GM18505 (cell line): ENCODE results near the gene HAO2.
"Not testable (repeated sequence)": the region's sequence is repeated elsewhere in the genome, so short reads cannot be mapped to it uniquely, and the experiment has no call there.

Experiments
- ATAC-seq: cut with Tn5 transposase; IDR thresholded peaks from one replicate; pipeline ENCODE4 v1.9.1; 2021; ENCODE audit not compliant: unreplicated experiment
- POLR2A ChIP-seq: IDR thresholded peaks from 4 replicates; pipeline ENCODE4 v1.6.1; 2011; ENCODE audit warnings: borderline replicate concordance; ENCODE audit not compliant: insufficient read depth, insufficient read length; ENCODE audit errors: extremely low read depth

Gene HAO2

DNA sequence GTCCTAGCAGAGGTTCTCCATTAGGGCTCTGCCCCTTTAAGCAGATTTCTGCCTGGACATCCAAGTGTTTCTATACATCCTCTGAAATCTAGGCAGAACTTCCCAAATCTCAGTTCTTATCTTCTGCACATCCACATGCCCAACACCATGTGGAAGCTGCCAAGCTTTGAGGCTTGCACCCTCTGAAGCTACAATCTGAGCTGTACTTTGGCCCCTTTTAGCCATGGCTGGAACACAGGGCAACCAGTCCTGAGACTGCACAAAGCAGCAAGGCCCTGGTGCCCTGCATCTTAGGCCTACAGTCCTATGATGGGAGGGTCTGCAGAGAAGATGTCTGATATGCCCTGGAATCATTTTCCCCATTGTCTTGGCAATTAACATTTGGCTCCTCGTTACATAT is 8.0 kb downstream of the HAO2 start:
- ATAC-seq: no peak

GRCh38 chr1:119377594-119377993 is 9.0 kb downstream of the HAO2 start:
- not testable (repeated sequence) for ATAC-seq

More for the DNA sequence above, 8.0 kb downstream of the HAO2 start:
- no peak for TF ChIP-seq POLR2A

GRCh38 chr1:119379117-119379516 is 10.5 kb downstream of the HAO2 start:
- TF ChIP-seq POLR2A: no peak
- no peak for ATAC-seq

DNA sequence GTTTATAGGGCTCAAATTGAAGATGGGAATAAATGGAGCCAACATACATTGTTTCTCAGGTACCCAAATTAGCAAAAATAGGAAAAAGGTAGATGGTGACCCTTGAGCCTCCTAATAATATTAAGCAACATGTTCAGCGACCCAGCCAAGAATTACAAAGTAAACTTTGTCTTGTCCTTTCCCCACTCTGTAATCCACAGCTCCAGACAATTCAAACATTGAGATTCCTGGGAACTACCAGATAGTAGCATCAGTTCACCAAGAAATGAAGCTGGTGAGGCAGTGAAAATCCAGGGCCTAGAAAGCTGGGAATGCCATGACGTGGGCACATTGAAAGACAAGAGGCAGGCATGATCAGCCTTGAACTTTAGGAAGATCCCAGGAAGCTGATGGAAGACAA is 11.7 kb downstream of the HAO2 start:
- ATAC-seq: no peak
- TF ChIP-seq POLR2A: no peak

GRCh38 chr1:119380983-119381662 is 12.5 kb downstream of the HAO2 start:
- no peak for TF ChIP-seq POLR2A
- no peak for ATAC-seq

DNA sequence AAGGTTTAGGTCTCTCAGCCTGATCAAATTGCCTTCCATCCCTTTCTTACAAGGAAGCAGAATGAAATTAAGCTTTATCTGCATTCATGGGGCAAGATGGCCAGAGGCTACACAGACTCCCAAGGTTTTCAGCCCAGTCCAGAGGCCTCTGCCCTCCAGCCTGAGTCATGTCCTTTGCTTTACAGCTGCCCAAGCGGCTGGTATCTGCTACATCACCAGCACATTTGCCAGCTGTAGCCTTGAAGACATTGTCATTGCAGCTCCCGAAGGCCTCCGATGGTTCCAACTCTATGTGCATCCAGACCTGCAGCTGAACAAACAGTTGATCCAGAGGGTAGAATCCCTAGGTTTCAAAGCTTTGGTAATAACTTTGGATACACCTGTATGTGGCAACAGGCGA is 16.0 kb downstream of the HAO2 start:
- ATAC-seq: no peak
- no peak for TF ChIP-seq POLR2A

GRCh38 chr1:119385650-119386049 is 17.1 kb downstream of the HAO2 start:
- ATAC-seq: no peak
- no peak for TF ChIP-seq POLR2A

DNA sequence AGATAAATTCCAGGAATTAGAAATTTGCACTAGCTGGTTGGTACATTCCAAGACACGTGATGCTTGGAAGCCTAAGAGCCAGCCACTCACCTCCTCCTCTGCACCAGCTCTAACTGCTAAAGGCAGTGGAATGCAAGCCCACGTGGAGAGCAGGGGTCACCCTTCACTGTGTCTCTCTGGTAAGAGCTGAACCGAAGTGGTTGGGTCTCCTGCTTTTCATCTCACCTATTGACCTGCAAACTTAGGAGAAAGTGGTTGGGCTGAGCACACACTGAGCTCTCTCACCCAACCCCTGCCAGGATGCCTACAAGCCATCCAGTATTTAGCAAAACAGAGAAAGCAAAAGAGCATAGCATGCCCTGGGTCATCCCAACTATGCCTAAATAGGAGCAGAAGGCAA is 19.3 kb downstream of the HAO2 start:
- no peak for ATAC-seq
- no peak for TF ChIP-seq POLR2A

DNA sequence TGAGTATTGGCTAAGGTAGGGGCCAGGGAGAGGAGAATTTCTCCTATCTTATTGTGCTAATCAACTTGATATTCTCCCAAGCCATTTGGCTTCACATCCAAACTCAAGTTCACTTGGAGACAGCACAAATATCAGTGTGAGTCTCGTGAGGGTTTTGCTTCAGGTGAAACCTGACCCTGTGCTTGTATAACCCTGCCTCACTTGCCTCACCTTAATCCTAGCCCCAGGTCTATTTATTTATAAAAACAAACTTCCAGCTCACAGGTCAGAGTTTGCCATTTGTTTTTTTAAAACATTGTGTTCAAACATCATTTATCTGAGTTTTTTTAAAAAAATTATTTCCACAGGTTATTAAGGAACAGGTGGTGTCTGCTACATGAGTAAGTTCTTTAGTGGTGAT is 19.9 kb downstream of the HAO2 start:
- ATAC-seq: no peak
- TF ChIP-seq POLR2A: no peak

GRCh38 chr1:119390526-119390925 is 21.9 kb downstream of the HAO2 start:
- no peak for TF ChIP-seq POLR2A
- no peak for ATAC-seq

DNA sequence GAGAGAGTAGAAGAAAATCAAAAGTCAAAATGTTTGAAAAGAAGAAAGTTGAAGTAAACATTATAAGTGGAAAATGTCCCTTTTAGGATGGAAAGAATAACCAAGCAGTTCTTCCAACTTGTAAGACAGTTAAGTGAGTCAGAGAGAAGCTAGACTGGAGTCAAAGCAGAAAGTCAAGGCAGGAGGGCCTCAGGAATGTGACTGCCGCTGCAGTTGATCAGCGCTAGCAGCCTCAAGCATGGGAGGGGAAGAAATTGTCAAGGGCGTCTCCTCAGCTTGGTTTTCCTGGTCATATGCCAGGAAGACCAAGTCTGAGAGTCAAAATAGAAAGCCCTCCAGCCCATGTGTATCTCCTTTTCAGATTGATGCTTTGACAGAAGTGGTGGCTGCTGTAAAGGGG is 23.2 kb downstream of the HAO2 start:
- ATAC-seq: no peak

DNA sequence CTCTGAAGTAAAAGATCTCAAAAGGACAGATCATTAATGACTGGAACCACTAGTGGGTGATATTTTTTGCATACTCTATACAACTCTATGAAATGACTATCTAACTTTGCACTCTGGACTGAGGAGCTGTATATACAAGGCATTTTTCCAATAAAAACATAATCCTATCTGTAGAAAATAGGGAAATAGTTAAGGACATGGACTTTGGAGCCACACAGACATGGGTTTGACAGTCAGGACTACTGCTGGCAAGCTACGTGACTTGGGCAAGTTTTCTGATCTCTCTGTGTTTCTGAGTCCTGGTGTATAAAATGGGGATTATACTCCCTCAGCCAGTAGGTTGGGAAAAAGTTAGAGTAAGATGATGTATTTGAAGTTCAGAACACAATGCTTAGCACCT is 25.5 kb downstream of the HAO2 start:
- ATAC-seq: no peak
- TF ChIP-seq POLR2A: no peak

More for the DNA sequence above, 23.2 kb downstream of the HAO2 start:
- TF ChIP-seq POLR2A: no peak

- no peak for ATAC-seq
- TF ChIP-seq POLR2A: no peak
Observed at GRCh38 chr1:119396982-119397381, 28.4 kb downstream of the HAO2 start.

DNA sequence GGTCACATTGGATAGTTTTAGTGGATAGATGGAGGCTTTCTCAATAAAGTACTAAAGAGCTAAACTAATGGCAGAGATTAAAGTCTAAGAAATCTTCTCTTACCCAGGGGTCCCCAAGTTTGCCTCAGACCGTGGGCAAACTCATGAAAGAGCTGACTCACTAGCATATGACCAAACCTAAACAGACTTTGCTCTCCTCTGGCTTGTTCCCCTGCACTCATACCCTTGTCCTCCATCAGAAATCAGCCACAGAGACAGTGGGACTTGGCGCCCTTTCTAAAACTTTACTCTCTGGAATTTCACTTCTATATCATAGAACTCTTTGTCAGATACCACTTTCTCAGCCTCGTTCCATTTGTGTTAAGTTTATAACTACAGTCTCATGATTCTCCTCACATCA is 29.4 kb downstream of the HAO2 start:
- ATAC-seq: no peak
- TF ChIP-seq POLR2A: no peak

DNA sequence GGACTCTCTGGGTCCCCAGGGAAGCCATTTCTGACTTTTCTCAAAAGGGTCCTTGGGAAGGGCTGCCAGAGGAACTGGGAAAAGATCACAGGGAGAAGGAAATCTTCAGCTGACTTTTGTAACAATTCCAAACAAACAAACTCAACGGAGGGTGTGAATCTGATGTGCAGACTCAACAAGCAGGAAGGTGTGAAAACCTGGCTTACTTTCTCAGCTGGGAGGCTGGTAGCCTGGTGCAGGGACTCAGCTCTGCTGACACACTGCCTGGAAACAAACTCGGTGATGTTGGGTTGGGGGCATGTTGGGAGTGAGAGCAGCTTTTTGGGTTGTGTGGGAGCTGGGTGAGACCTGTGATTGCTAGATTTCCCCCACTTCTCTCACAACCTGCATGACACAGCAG is 36.2 kb downstream of the HAO2 start:
- TF ChIP-seq POLR2A: no peak
- no peak for ATAC-seq
